Heart left ventricle (tissue), 13 donors: ENCODE measurements around the gene TARS2.

Experiments used
- CTCF ChIP-seq, 12 donors: fragments of 200-600 bp; sonication (generic) in 4 of 12; IDR thresholded peaks; one replicate each; pipeline versions ENCODE4 v1.5.0 to v1.8.0; 2018 to 2022; ENCODE audit warnings: antibody characterized with exemption in 12 of 12, mild to moderate bottlenecking in 5 of 12
- POLR2A ChIP-seq, 2 donors: fragments of 450-650 bp; IDR thresholded peaks; one replicate each; pipeline ENCODE4 v1.6.1; 2017; ENCODE audit warnings: antibody characterized with exemption in 2 of 2, mild to moderate bottlenecking in 2 of 2, moderate library complexity in 2 of 2
- donor health status: ischemic (EF 13 %, LVEDD 7.1; RV severe dilation, severe dysfunction).
- donor health status: DM: no; HTN: yes; CAD: no.
- donor health status: DM: no; HTN: no; CAD: no.
- donor health status: ischemic (EF 25% LVEDD 6.9; RV normal size, moderate dysfunction).
- donor health status: ischemic (EF 25% LVEDD 5.7; RV mildly dilated, moderate dysfunction).
- donor health status: ischemic (EF 35%, LVEDD 5.7; RV mildly dilated, moderate dysfunction).
- donor health status: nonischemic (EF 11% LVEDD 7.7; RV severe dilation, severe dysfunction).
- donor health status: DM: yes; HTN: yes; CAD: no.
- donor health status: PGD.
- donor health status: ischemic (EF 29% LVEDD 5.4; RV normal size, mild dysfunction).
- donor health status: nonischemic (EF 23%, LVEDD 6.1; RV moderate dilation, normal function).

- TF ChIP-seq POLR2A (IDR thresholded peaks at IDR 0.05) (no peak), CTCF (IDR thresholded peaks at IDR 0.05) (no peak)
These were observed 64.0 kb downstream of the TARS2 start for GRCh38 chr1:150551051-150551783.
